GM10266 (cell line): ENCODE measurements around the gene SURF1.

Source experiments
- DNase-seq: peaks from one replicate; pipeline ENCODE4 v3.0.0; 2012; ENCODE audit errors: extremely low spot score
- TF ChIP-seq, protein P1 (sequence below): IDR thresholded peaks from 2 replicates; pipeline ENCODE4 v1.5.1; 2012; ENCODE audit warnings: mild to moderate bottlenecking, low read depth; ENCODE audit not compliant: control insufficient read depth, insufficient read depth; ENCODE audit errors: missing control alignments

Gene SURF1, protein sequence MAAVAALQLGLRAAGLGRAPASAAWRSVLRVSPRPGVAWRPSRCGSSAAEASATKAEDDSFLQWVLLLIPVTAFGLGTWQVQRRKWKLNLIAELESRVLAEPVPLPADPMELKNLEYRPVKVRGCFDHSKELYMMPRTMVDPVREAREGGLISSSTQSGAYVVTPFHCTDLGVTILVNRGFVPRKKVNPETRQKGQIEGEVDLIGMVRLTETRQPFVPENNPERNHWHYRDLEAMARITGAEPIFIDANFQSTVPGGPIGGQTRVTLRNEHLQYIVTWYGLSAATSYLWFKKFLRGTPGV

DNA sequence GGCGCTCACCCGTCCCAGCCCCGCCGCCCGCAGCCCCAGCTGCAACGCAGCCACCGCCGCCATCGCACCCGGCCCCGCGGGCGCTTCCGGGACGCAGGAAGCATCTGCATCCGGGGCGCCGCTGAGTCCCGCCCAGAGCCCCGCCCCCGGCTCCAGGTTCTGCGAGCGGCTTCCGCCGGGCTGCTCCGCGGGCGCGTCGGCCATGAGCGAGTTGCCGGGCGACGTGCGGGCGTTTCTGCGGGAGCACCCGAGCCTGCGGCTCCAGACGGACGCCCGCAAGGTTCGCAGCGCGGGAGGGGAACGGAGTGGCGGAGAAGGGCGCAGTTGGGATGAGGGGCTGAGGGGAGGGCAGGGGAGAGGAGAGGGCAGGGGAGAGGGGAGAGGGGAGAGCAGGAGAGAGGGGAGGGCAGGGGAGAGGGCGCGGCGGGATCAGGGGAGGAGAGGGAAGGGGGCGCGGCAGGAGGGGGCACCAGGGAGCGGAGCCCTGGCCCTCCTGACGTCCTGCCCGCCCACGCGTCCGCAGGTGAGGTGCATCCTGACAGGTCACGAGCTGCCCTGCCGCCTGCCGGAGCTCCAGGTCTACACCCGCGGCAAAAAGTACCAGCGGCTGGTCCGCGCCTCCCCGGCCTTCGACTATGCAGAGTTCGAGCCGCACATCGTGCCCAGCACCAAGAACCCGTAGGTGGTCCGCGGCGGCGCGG is at the start of gene SURF1, which contains the start of gene SURF2:
SURF1 (minus strand) TSS at position 97 of the 701 bp plus-strand sequence; CDS start at position 63, 34 bp downstream.
SURF2 (plus strand) TSS at position 160 of the 701 bp plus-strand sequence; CDS start at position 203, 43 bp downstream.
- peak; percentile 96 for DNase-seq
- TF ChIP-seq, protein P1, sequence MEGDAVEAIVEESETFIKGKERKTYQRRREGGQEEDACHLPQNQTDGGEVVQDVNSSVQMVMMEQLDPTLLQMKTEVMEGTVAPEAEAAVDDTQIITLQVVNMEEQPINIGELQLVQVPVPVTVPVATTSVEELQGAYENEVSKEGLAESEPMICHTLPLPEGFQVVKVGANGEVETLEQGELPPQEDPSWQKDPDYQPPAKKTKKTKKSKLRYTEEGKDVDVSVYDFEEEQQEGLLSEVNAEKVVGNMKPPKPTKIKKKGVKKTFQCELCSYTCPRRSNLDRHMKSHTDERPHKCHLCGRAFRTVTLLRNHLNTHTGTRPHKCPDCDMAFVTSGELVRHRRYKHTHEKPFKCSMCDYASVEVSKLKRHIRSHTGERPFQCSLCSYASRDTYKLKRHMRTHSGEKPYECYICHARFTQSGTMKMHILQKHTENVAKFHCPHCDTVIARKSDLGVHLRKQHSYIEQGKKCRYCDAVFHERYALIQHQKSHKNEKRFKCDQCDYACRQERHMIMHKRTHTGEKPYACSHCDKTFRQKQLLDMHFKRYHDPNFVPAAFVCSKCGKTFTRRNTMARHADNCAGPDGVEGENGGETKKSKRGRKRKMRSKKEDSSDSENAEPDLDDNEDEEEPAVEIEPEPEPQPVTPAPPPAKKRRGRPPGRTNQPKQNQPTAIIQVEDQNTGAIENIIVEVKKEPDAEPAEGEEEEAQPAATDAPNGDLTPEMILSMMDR, result peak; percentile 20

DNA sequence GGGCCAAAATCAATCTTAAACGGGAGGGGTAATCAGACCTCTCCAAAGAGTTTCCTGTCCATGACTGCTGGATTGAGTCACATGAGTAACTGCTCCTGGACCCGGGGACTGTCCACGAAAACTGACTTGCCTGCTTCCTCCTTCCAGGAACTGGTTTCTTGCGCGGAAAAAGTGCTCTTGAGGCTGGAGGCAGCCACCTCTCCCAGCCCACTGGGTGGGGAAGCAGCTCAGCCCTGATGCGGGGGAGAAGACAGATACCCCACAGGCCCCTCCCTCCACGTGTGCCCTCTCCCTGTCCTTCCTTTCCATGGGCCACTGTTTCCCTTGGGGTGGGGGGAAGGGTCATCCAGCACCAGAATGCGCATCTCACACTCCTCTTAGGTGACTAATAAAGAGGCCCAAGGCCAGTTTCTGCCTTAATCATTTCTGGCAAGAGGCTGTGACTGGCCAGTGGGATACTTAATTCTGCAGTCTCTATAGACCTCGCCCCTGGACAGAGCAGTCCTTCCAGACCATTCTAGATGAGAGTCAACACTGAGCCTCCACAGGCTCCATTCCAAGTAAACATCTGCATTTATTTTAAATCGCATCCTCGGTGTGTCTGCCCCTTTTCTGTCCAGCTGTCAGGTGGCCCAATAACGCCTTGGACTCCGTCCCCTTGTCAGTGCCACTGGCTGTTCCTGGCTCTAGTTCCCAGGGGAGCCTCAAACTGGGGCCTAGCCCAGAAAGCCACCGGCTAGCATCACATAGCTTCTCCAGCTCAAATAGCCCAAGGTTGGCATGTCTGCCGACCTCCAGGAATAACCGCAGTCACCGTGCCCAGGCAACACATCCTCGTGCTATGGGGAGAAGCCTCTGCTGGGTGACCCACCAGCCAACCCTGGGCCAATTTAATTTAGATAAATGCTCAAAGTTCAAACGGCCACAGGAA is 49.5 kb upstream of the SURF1 start:
- TF ChIP-seq, protein P1, result no peak
- no peak for DNase-seq

DNA sequence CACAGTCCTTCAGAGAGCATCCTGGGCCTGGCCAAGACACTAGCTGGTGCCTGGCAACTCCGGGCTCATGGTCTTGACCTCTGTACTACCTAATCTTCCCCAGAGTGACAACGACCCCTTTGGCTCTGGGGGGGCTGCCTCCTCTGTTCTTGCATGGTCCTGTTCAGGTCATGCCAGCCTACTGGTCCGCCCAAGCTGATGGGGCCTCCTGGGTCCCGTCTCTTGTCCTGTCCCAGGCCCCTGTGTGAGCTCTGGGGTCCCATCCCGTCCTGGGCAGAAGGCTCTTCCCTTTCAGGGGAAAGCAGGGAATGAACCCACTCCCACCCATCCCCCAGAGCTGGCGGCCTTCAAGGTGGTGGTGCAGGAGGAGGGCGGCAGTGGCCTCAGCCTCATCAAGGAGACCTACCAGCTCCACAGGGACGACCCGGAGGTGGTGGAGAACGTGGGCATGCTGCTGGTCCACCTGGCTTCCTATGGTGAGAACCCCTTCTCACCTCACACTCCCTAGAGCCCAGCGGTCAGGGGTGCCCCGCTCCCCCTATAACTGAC is 48.2 kb upstream of the SURF1 start:
- TF ChIP-seq, protein P1, result no peak
- no peak for DNase-seq

DNA sequence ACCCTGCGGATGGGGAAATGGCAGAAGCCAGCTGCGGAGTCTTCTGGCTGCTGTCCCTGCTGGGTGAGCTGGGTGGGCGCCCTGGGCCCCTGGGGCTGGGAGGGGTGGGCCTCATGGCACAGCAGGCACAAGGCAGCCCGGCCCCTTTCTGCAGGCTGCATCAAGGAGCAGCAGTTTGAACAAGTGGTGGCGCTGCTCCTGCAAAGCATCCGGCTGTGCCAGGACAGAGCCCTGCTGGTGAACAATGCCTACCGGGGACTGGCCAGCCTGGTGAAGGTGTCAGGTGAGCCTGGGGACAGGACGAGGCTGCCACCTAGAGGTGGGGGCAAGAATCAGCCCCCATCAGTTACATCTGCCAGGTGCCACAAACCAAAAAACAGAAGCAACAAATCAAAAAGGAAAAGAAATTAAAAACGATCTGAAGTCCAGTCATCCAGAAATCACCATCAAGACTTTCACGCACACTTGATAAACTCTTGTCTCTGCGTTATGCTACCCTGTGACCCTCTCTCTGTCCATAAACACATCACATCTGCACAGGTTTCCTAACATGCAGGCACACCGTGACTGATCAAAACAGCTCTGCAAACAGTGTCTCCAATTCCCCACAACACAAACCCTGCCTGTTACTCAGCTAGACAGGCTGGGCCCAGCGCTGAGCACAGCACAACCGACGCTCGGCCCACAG is 47.6 kb upstream of the SURF1 start:
- TF ChIP-seq, protein P1, result peak; percentile 53
- DNase-seq, result no peak

DNA sequence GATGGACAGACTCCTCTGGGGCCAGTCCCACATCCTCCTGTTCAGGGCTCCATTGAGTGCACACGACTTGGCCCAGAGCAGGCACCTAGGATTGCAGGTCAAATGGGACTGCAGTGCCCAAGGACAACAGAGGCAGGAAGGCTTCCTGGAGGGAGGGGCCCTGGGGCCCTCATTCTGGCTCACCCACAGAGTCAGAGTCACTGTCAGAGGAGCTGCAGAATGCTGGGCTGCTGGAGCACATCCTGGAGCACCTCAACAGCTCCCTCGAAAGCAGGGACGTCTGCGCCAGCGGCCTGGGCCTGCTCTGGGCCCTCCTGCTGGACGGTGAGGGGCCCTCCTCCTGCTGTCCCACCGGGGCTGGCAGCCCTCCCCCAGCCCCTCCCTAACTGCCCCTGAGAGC is 46.4 kb upstream of the SURF1 start:
- TF ChIP-seq, protein P1, result no peak
- DNase-seq, result no peak

DNA sequence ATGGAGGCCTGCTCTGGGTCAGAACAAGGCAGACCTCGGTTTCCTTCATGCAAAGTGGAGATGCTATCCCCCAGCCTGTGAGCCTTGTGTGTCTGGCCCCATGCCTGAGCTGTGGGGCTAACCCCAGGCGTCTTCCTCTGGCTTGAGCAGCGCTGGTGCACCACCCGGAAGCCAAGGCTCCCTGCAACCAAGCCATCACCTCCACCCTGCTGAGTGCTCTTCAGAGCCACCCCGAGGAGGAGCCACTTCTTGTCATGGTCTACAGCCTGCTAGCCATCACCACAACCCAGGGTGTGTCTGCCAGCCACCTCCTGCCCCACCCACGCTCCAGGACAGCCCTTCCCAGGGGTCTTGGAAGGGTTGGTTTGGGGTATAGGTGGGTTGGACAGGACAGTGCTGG is 45.3 kb upstream of the SURF1 start:
- TF ChIP-seq, protein P1, result no peak
- no peak for DNase-seq
